ENCODE measurements around the gene PNMA6F.

PNMA6F gene

GRCh38 chrX:153321381-153322124 is at the start of gene PNMA6F:
PNMA6F (minus strand) TSS chrX:153321767; CDS start chrX:153320674, 1,093 bp downstream.
- FAIRE-seq = no peak

- FAIRE-seq = peak; percentile 83
Measured at GRCh38 chrX:153371256-153371655, 49.7 kb upstream of the PNMA6F start.

GRCh38 chrX:153370293-153371055 is 48.9 kb upstream of the PNMA6F start:
- no peak for FAIRE-seq

- no peak for FAIRE-seq
Measured at GRCh38 chrX:153366878-153367538, 45.4 kb upstream of the PNMA6F start.

GRCh38 chrX:153366119-153366518 is 44.6 kb upstream of the PNMA6F start:
- FAIRE-seq = no peak

GRCh38 chrX:153365670-153366069 is 44.1 kb upstream of the PNMA6F start:
- FAIRE-seq = no peak

- FAIRE-seq = no peak
Measured at GRCh38 chrX:153361781-153362397, 40.3 kb upstream of the PNMA6F start.

GRCh38 chrX:153357877-153358276 is 36.3 kb upstream of the PNMA6F start:
- FAIRE-seq = no peak

- FAIRE-seq = no peak
Measured at GRCh38 chrX:153353416-153353815, 31.8 kb upstream of the PNMA6F start.

- no peak for FAIRE-seq
Measured at GRCh38 chrX:153352858-153353257, 31.3 kb upstream of the PNMA6F start.

GRCh38 chrX:153351981-153352380 is 30.4 kb upstream of the PNMA6F start:
- no peak for FAIRE-seq

- no peak for FAIRE-seq
Measured at GRCh38 chrX:153349952-153350351, 28.4 kb upstream of the PNMA6F start.

GRCh38 chrX:153348421-153348820 is 26.9 kb upstream of the PNMA6F start:
- FAIRE-seq = no peak

- FAIRE-seq = no peak
Measured at GRCh38 chrX:153347530-153347929, 26.0 kb upstream of the PNMA6F start.

- no peak for FAIRE-seq
Measured at GRCh38 chrX:153343674-153344073, 22.1 kb upstream of the PNMA6F start.

GRCh38 chrX:153342762-153343558 is 21.4 kb upstream of the PNMA6F start:
- no peak for FAIRE-seq

GRCh38 chrX:153340111-153340510 is 18.5 kb upstream of the PNMA6F start:
- FAIRE-seq = no peak

GRCh38 chrX:153339662-153340061 is 18.1 kb upstream of the PNMA6F start:
- no peak for FAIRE-seq

- FAIRE-seq = no peak
Measured at GRCh38 chrX:153338836-153339235, 17.3 kb upstream of the PNMA6F start.

- no peak for FAIRE-seq
Measured at GRCh38 chrX:153336988-153337387, 15.4 kb upstream of the PNMA6F start.

GRCh38 chrX:153336121-153336894 is 14.7 kb upstream of the PNMA6F start:
- FAIRE-seq = no peak

Data from endometrium (tissue), 2 donors.